IMR-90 (cell line): ENCODE measurements around the gene CINP. TPM values are rescaled to one million over a fixed set of nuclear protein-coding genes. Genes with fewer than 3 reads are reported as not detected.

ENCODE experiments used
- ATAC-seq: fragments of 200-7000 bp; cut with Tn5 transposase; 2 replicates; pipeline ENCODE4 v1.9.1; 2020; ENCODE audit warnings: low read depth, mild to moderate bottlenecking, moderate library complexity
- BruUV-seq: library from RNA; stranded (reverse); fragments of 400-500 nt; replicated peaks from 2 replicates; lab custom pipeline; 2021; lab: Mats Ljungman, UMichigan
- CTCF ChIA-PET: fragments of 300-600 bp; formaldehyde crosslinking; extraction: SDS; loops from one replicate; lab custom pipeline; 2021; ENCODE audit warnings: antibody characterized with exemption; lab: Yijun Ruan, JAX
- POLR2A ChIA-PET: fragments of 300-600 bp; sonication (Branson Sonifier 250); formaldehyde crosslinking; loops from one replicate; lab custom pipeline; 2022; ENCODE audit warnings: antibody characterized with exemption; ENCODE audit not compliant: unreplicated experiment; lab: Charles Lee
- DNase-seq: peaks from one replicate; pipeline ENCODE4 v3.0.0; 2013
- H2AFZ ChIP-seq: replicated peaks from 2 replicates; pipeline ENCODE3; 2013; ENCODE audit warnings: low read length, mild to moderate bottlenecking; ENCODE audit not compliant: poor library complexity
- H2AK5ac ChIP-seq: 2 replicates; pipeline ENCODE4 v1.6.1; 2013; ENCODE audit warnings: low read depth, low read length, inconsistent platforms
- H2AK9ac ChIP-seq: replicated peaks from 2 replicates; pipeline ENCODE3; 2013; ENCODE audit warnings: mild to moderate bottlenecking, low read depth, low read length, moderate library complexity; ENCODE audit not compliant: poor library complexity
- H2BK120ac ChIP-seq: 2 replicates; pipeline ENCODE4 v1.6.1; 2013; ENCODE audit warnings: low read depth, low read length, inconsistent platforms
- H2BK15ac ChIP-seq: 3 replicates; pipeline ENCODE4 v1.6.1; 2013; ENCODE audit warnings: low read depth, low read length, inconsistent platforms
- H2BK20ac ChIP-seq: 2 replicates; pipeline ENCODE4 v1.6.1; 2013; ENCODE audit warnings: low read depth, mild to moderate bottlenecking, inconsistent platforms, low read length, moderate library complexity
- H2BK5ac ChIP-seq: 2 replicates; pipeline ENCODE4 v1.6.1; 2013; ENCODE audit warnings: mild to moderate bottlenecking, low read depth, low read length, inconsistent platforms; ENCODE audit not compliant: poor library complexity, severe bottlenecking
- H3K14ac ChIP-seq: replicated peaks from 2 replicates; pipeline ENCODE4 v1.6.1; 2013; ENCODE audit warnings: low read depth, low read length, inconsistent platforms
- H3K18ac ChIP-seq: 2 replicates; pipeline ENCODE4 v1.6.1; 2013; ENCODE audit warnings: low read depth, low read length, control low read depth
- H3K23ac ChIP-seq: 2 replicates; pipeline ENCODE4 v1.6.1; 2013; ENCODE audit warnings: low read depth, low read length, inconsistent platforms
- H3K27ac ChIP-seq: 2 replicates; pipeline ENCODE4 v1.5.1; 2013; ENCODE audit warnings: mild to moderate bottlenecking, control low read depth, low read length; ENCODE audit not compliant: insufficient read depth
- H3K27me3 ChIP-seq: 2 replicates; pipeline ENCODE4 v1.6.1; 2013; ENCODE audit warnings: low read length; ENCODE audit not compliant: control insufficient read depth, insufficient read depth
- H3K36me3 ChIP-seq: 2 replicates; pipeline ENCODE4 v1.6.1; 2013; ENCODE audit warnings: low read length, mixed read lengths; ENCODE audit not compliant: control insufficient read depth, insufficient read depth
- H3K4ac ChIP-seq: 2 replicates; pipeline ENCODE4 v1.6.1; 2013; ENCODE audit warnings: low read depth, low read length, inconsistent platforms
- H3K4me1 ChIP-seq: 2 replicates; pipeline ENCODE4 v1.6.1; 2013; ENCODE audit warnings: low read length, mixed read lengths; ENCODE audit not compliant: control insufficient read depth, insufficient read depth
- H3K4me2 ChIP-seq: 2 replicates; pipeline ENCODE4 v1.6.1; 2013; ENCODE audit warnings: low read depth, mild to moderate bottlenecking, control low read depth, low read length, moderate library complexity
- H3K4me3 ChIP-seq: 2 replicates; pipeline ENCODE4 v1.5.1; 2013; ENCODE audit warnings: low read depth, mild to moderate bottlenecking, control low read depth, low read length, moderate library complexity; ENCODE audit not compliant: insufficient read depth
- H3K56ac ChIP-seq: 2 replicates; pipeline ENCODE4 v1.6.1; 2013; ENCODE audit warnings: low read length, inconsistent platforms; ENCODE audit not compliant: insufficient read depth; ENCODE audit errors: extremely low read depth
- H3K79me1 ChIP-seq, 2 experiments: 2 replicates each; pipeline ENCODE4 v1.6.1; 2013; ENCODE audit warnings: low read length in 2 of 2, inconsistent platforms in 1 of 2, low read depth in 1 of 2
- H3K9ac ChIP-seq: 2 replicates; pipeline ENCODE4 v1.6.1; 2013; ENCODE audit warnings: low read depth, low read length, control low read depth
- H3K9me1 ChIP-seq: 2 replicates; pipeline ENCODE4 v1.6.1; 2013; ENCODE audit warnings: low read length, inconsistent platforms; ENCODE audit not compliant: insufficient read depth
- H3K9me3 ChIP-seq: 2 replicates; pipeline ENCODE4 v1.6.1; 2013; ENCODE audit warnings: low read length; ENCODE audit not compliant: control insufficient read depth, insufficient read depth
- H4K20me1 ChIP-seq: 2 replicates; pipeline ENCODE4 v1.6.1; 2013; ENCODE audit warnings: low read length, inconsistent platforms; ENCODE audit not compliant: insufficient read depth
- H4K5ac ChIP-seq: 2 replicates; pipeline ENCODE4 v1.6.1; 2013; ENCODE audit warnings: mild to moderate bottlenecking, low read depth, low read length, control low read depth
- H4K8ac ChIP-seq, 2 experiments: 2 replicates each; pipeline ENCODE4 v1.6.1; 2013; ENCODE audit warnings: low read depth in 2 of 2, low read length in 2 of 2, control low read depth in 1 of 2, inconsistent platforms in 1 of 2
- H4K91ac ChIP-seq: 2 replicates; pipeline ENCODE4 v1.6.1; 2013; ENCODE audit warnings: low read depth, low read length, inconsistent platforms; ENCODE audit not compliant: insufficient read depth
- CEBPB ChIP-seq: IDR thresholded peaks from 2 replicates; pipeline ENCODE4 v1.6.1; 2012; ENCODE audit warnings: low read depth, low read length, improper control_type of control experiment
- ELK1 ChIP-seq: fragments of 150-350 bp; IDR thresholded peaks from 2 replicates; pipeline ENCODE4 v1.6.1; 2016; ENCODE audit warnings: low read depth, mild to moderate bottlenecking, low read length, moderate library complexity, borderline replicate concordance
- MAFK ChIP-seq: IDR thresholded peaks from 2 replicates; pipeline ENCODE4 v1.6.1; 2012; ENCODE audit warnings: low read depth, low read length, improper control_type of control experiment
- MAZ ChIP-seq: IDR thresholded peaks from 2 replicates; pipeline ENCODE4 v1.6.1; 2012; ENCODE audit warnings: low read depth, mild to moderate bottlenecking, low read length, improper control_type of control experiment, moderate library complexity, borderline replicate concordance
- RAD21 ChIP-seq: IDR thresholded peaks from 2 replicates; pipeline ENCODE4 v1.6.1; 2012; ENCODE audit warnings: low read length, improper control_type of control experiment
- RCOR1 ChIP-seq: IDR thresholded peaks from 2 replicates; pipeline ENCODE4 v1.6.1; 2012; ENCODE audit warnings: mild to moderate bottlenecking, low read length, improper control_type of control experiment; ENCODE audit not compliant: insufficient replicate concordance
- SMC3 ChIP-seq: fragments of 150-350 bp; IDR thresholded peaks from 2 replicates; pipeline ENCODE4 v1.6.1; 2016; ENCODE audit warnings: low read depth, mild to moderate bottlenecking, antibody characterized with exemption, low read length, moderate library complexity
- WGBS, 2 experiments: methylation state at CpG; one replicate each; pipeline versions ENCODE4 v1.1.5 to v1.1.7; 2013; ENCODE audit warnings: missing lambda C conversion rate in 2 of 2; ENCODE audit not compliant: insufficient read length in 1 of 2; ENCODE audit errors: extremely low coverage in 2 of 2; 5-methylcytosine and 5-hydroxymethylcytosine counted together
- dilution Hi-C: fragments of 300-500 bp; cut with HindIII; formaldehyde crosslinking; loops from one replicate; pipeline ENCODE4 v1.14.3; 2018; ENCODE audit warnings: low sequenced_read_pairs; ENCODE audit not compliant: unreplicated experiment
- in situ Hi-C: fragments of 300-500 bp; cut with MboI; formaldehyde crosslinking; loops from 3 replicates; pipeline ENCODE4 v1.14.3; 2019; ENCODE audit warnings: low sequenced_read_pairs, inconsistent platforms, mixed read lengths
- intact Hi-C: fragments of 100-400 bp; cut with micrococcal nuclease; formaldehyde crosslinking; loops from 2 replicates; pipeline ENCODE4 v1.10.0; 2022
- polyA plus RNA-seq, 3 experiments: library from polyadenylated mRNA; depleted of rRNA; stranded (reverse); fragments of >200 nt; gene quantifications; 2 replicates each; pipeline ENCODE4 v1.2.3, GENCODE V29; 2012; ENCODE audit warnings: low replicate concordance in 1 of 3
- total RNA-seq: library from RNA; depleted of rRNA; stranded (reverse); fragments of >200 nt; gene quantifications from 2 replicates; pipeline ENCODE4 v1.2.3, GENCODE V29; 2012

CINP gene
- total and polyA plus RNA-seq, 2 of the 4 experiments (the other 2 are of a cell fraction): 41.9 to 56.4 TPM

DNA sequence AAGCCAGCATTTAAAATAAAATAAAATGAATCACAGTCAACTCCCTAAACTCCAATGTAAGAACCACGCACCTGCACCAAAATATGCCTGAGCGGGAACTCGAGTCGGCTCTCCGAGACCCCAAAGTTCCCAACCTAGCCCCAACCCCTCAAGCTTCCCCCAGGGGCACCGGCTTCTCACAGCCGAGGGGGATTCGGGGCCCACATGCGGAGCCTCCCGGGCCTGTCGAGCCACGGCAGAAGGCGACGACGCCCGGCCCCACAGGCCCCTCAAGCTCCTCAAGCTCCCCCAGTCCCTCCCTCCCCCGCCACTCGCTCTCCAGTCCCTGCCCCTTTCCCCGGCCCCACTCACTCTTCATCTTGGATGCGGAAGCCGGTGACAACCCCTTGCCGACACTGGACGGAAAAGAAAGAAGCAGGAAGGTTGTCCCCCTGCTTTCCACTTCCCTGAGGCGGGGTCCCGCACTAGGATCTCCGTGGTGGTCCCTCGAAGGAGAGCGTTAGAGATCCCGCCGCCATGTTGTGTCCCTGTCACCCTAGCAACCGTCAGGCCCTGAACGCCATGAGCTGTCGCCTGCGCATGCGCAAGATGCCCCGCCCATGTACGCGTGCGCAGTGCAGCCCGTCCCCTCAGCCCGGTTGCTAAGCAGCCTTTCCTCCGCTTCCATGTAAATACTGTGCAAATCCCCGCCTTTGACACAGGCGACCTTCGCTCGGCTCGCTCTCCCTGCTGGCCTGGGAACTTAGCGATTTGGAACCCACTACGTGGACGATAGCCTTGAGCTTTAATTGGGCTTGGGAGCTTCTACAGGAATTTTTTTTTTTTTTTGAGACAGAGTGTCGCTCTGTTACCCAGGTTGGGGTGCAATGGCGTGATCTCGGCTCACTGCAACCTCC, 57.8 kb downstream of the CINP start, which contains the start of gene MOK (continued):
- TF ChIP-seq ELK1 (no peak), SMC3 (peak; percentile 9; the same call in 1 of the 2 replicates)

DNA sequence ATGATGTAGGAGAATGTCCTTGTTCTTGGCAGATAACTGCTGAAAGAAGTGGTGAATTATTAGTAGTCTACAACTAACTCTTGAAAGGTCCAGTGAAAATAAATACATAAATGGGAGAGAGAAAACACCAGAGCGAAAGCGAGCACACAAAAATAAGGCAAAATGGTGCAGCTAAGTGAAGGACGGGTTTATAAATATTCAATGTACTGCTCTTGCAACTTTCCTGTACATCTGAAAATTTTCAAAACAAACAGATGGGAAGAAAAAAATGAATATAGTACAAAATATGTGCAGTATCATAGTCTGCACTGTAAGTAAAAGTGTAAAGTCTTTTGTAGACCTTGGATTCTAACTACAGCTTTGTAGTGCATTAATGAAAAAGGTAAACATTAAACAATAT, 59.0 kb downstream of the CINP start:
- no CpG with 5 or more reads among the region's 3 CpGs for WGBS, 2 experiments
- peak overlapping the region; percentile 25 for H2BK5ac ChIP-seq
- no peak for TF ChIP-seq ELK1
- TF ChIP-seq MAFK: no peak
- no peak for TF ChIP-seq RAD21
- no peak for TF ChIP-seq RCOR1
- no peak for TF ChIP-seq MAZ
- TF ChIP-seq CEBPB: no peak
- H2AK5ac ChIP-seq: no peak overlapping the region
- no peaks in the 10 kb centered on the region for H3K9me1 ChIP-seq
- in situ Hi-C loops (loop anchor here (25.0 kb wide), 3 partner anchors 216 to 541 kb away; partner anchors contain the start of genes DYNC1H1, HSP90AA1 and PPP2R5C), intact Hi-C loops (loop anchor here (2.0 kb wide), 1 partner anchor 69 kb away; no protein-coding TSS in a partner anchor), dilution Hi-C loops (no loop called here)
- DNase-seq: no peak
- H3K27me3 ChIP-seq: no peaks in the 10 kb centered on the region
- peaks cover 3 to 4% of the 10 kb centered on the region in 2 experiments; a peak in 1 of 4 replicates for H3K79me1 ChIP-seq
- no peak overlapping the region for H3K14ac ChIP-seq
- no peaks in the 10 kb centered on the region for H3K36me3 ChIP-seq
- ChIA-PET CTCF (interaction anchor here (1.5 kb wide), 1 partner anchor 10 kb away, joined by 5 read pairs; no protein-coding TSS in a partner anchor), POLR2A (no interaction called here)
- peak overlapping the region; percentile 64; the same call in 1 of the 2 replicates for H3K4me2 ChIP-seq
- H2BK20ac ChIP-seq: no peak overlapping the region
- no peak overlapping the region for H3K4ac ChIP-seq
- no peak overlapping the region for H3K9ac ChIP-seq
- ATAC-seq: no peak
- H4K20me1 ChIP-seq: no peaks in the 10 kb centered on the region
- no peaks in the 10 kb centered on the region for H3K9me3 ChIP-seq
- BruUV-seq: no TSS peak
- H3K4me1 ChIP-seq: no peaks in the 10 kb centered on the region
- H4K91ac ChIP-seq: no peak overlapping the region
- H3K18ac ChIP-seq: no peak overlapping the region; the same call in 1 of the 2 replicates
- H2AK9ac ChIP-seq: no peak overlapping the region
- no peak overlapping the region for H2AFZ ChIP-seq
- peak overlapping the region in 1 of 2 experiments; percentile 29; a peak in 1 of 4 replicates for H4K8ac ChIP-seq
- H3K23ac ChIP-seq: no peak overlapping the region
- no peak overlapping the region for H3K4me3 ChIP-seq
- no peak overlapping the region for H2BK15ac ChIP-seq
- no peak overlapping the region for H2BK120ac ChIP-seq
- H4K5ac ChIP-seq: no peak overlapping the region
- H3K27ac ChIP-seq: no peak overlapping the region
- no peak overlapping the region for H3K56ac ChIP-seq
